GM12878 (cell line): Measurements from ENCODE around the gene APBA3. TPM values are rescaled to one million over a fixed set of nuclear protein-coding genes. Genes with fewer than 3 reads are reported as not detected.

Source experiments
- ATAC-seq: fragments of 200-7000 bp; cut with Tn5 transposase; 3 replicates; pipeline ENCODE4 v1.9.1; 2020; ENCODE audit warnings: mild to moderate bottlenecking, moderate library complexity
- BruUV-seq: library from RNA; stranded (reverse); fragments of 400-500 nt; replicated peaks from 2 replicates; lab custom pipeline; 2021; lab: Mats Ljungman, UMichigan
- CTCF ChIA-PET: fragments of 300-600 bp; sonication (Branson Sonifier 250); formaldehyde crosslinking; extraction: SDS; loops from one replicate; lab custom pipeline; 2021; ENCODE audit warnings: inconsistent platforms; lab: Yijun Ruan, JAX
- POLR2A ChIA-PET: fragments of 350-600 bp; formaldehyde crosslinking; extraction: SDS; loops from one replicate; lab custom pipeline; 2021; ENCODE audit warnings: inconsistent platforms; lab: Charles Lee
- RAD21 ChIA-PET: fragments of 300-600 bp; sonication (Branson Sonifier 250); formaldehyde crosslinking; loops from one replicate; lab custom pipeline; 2023; ENCODE audit warnings: antibody characterized with exemption; ENCODE audit not compliant: unreplicated experiment; lab: Charles Lee
- SMC1A ChIA-PET: fragments of 300-600 bp; sonication (Branson Sonifier 250); formaldehyde crosslinking; loops from one replicate; lab custom pipeline; 2023; ENCODE audit not compliant: unreplicated experiment, uncharacterized antibody; lab: Charles Lee
- DNase-seq: peaks from one replicate; pipeline ENCODE4 v3.0.0-alpha.2; 2011; ENCODE audit warnings: low read depth, low spot score
- FAIRE-seq: peaks from 3 replicates; lab custom pipeline; 2011; peaks lifted over from hg19 to GRCh38; lab: Jason Lieb, UNC
- H2AFZ ChIP-seq: 2 replicates; pipeline ENCODE4 v1.6.0; 2011; ENCODE audit warnings: low read depth, low read length, control low read depth; ENCODE audit not compliant: control insufficient read depth
- H3K27ac ChIP-seq: 2 replicates; pipeline ENCODE4 v1.5.1; 2011; ENCODE audit warnings: control low read depth; ENCODE audit not compliant: control insufficient read depth, insufficient read depth
- H3K27me3 ChIP-seq, 2 experiments: replicated peaks in 1 of 2; 2 replicates each; pipeline versions ENCODE4 v1.6.0 to v1.6.1; 2011; ENCODE audit warnings: low read length in 1 of 2; ENCODE audit not compliant: control insufficient read depth in 2 of 2, insufficient read depth in 2 of 2
- H3K36me3 ChIP-seq, 2 experiments: 2 replicates each; pipeline ENCODE4 v1.5.1; 2011; ENCODE audit warnings: low read length in 1 of 2; ENCODE audit not compliant: control insufficient read depth in 2 of 2, insufficient read depth in 2 of 2
- H3K4me1 ChIP-seq: 2 replicates; pipeline ENCODE4 v1.6.1; 2011; ENCODE audit warnings: mild to moderate bottlenecking, low read length, moderate library complexity, mixed read lengths; ENCODE audit not compliant: control insufficient read depth, insufficient read depth
- H3K4me2 ChIP-seq: 2 replicates; pipeline ENCODE4 v1.6.0; 2011; ENCODE audit warnings: control low read depth; ENCODE audit not compliant: control insufficient read depth, insufficient read depth
- H3K4me3 ChIP-seq: fragments of 200-600 bp; sonication (generic); 2 replicates; pipeline ENCODE4 v1.5.1; 2016
- H3K79me2 ChIP-seq: 2 replicates; pipeline ENCODE4 v1.6.0; 2011; ENCODE audit warnings: low read length; ENCODE audit not compliant: control insufficient read depth, insufficient read depth
- H3K9ac ChIP-seq: 2 replicates; pipeline ENCODE4 v1.8.0; 2011; ENCODE audit warnings: low read length, control low read depth, mixed read lengths; ENCODE audit not compliant: control insufficient read depth, insufficient read depth
- H3K9me3 ChIP-seq: replicated peaks from 3 replicates; pipeline ENCODE4 v1.5.1; 2011; ENCODE audit warnings: mild to moderate bottlenecking, low read length; ENCODE audit not compliant: control insufficient read depth, insufficient read depth
- H4K20me1 ChIP-seq: 2 replicates; pipeline ENCODE4 v1.6.0; 2011; ENCODE audit not compliant: control insufficient read depth, insufficient read depth
- EZH2 ChIP-seq: IDR thresholded peaks from 2 replicates; pipeline ENCODE4 v1.6.1; 2012; ENCODE audit warnings: low read depth, mild to moderate bottlenecking, control low read depth, inconsistent platforms, low read length, borderline replicate concordance; ENCODE audit not compliant: control insufficient read depth
- IKZF1 ChIP-seq: fragments of 450-650 bp; conservative IDR thresholded peaks from 2 replicates; pipeline ENCODE4 v1.6.1; 2017; ENCODE audit warnings: antibody characterized with exemption, mild to moderate bottlenecking
- JUND ChIP-seq: IDR thresholded peaks from 2 replicates; pipeline ENCODE4 v1.6.1; 2012; ENCODE audit warnings: low read depth, mild to moderate bottlenecking, low read length, improper control_type of control experiment, moderate library complexity
- MLLT1 ChIP-seq: fragments of 450-650 bp; IDR thresholded peaks from 2 replicates; pipeline ENCODE4 v1.6.1; 2016; ENCODE audit warnings: mild to moderate bottlenecking
- MYB ChIP-seq: fragments of 150-350 bp; IDR thresholded peaks from 2 replicates; pipeline ENCODE4 v1.6.1; 2014; ENCODE audit warnings: mild to moderate bottlenecking, low read depth, low read length, borderline replicate concordance
- SIN3A ChIP-seq: IDR thresholded peaks from 2 replicates; pipeline ENCODE4 v1.6.1; 2012; ENCODE audit warnings: low read depth, low read length, improper control_type of control experiment
- SIX5 ChIP-seq: IDR thresholded peaks from 2 replicates; pipeline ENCODE4 v1.6.1; 2011; ENCODE audit warnings: mild to moderate bottlenecking, low read depth, low read length, moderate library complexity; ENCODE audit not compliant: severe bottlenecking
- ZNF217 ChIP-seq: fragments of 450-650 bp; IDR thresholded peaks from 2 replicates; pipeline ENCODE4 v1.6.1; 2017; ENCODE audit warnings: antibody characterized with exemption, mild to moderate bottlenecking
- WGBS: methylation state at CpG from one replicate; pipeline ENCODE4 v1.1.6; 2016; ENCODE audit warnings: low lambda C conversion rate; ENCODE audit not compliant: insufficient replicate concordance, insufficient coverage; ENCODE audit errors: missing lambda C conversion rate; 5-methylcytosine and 5-hydroxymethylcytosine counted together
- in situ Hi-C: fragments of 300-500 bp; cut with MboI; formaldehyde crosslinking; loops from 9 replicates; pipeline ENCODE4 v1.14.3; 2018; ENCODE audit warnings: mixed read lengths
- intact Hi-C: fragments of 100-400 bp; cut with micrococcal nuclease; formaldehyde crosslinking; loops from one replicate; pipeline ENCODE4 v1.14.2; 2022; ENCODE audit not compliant: unreplicated experiment
- polyA plus RNA-seq, 11 experiments: library from polyadenylated mRNA; depleted of rRNA in 4 of 11; unstranded in 6 of 11; stranded (reverse) in 5 of 11; fragments of >200 nt; fragmentation: Nextera tagmentation in 4 of 11; fragmentation: Illumina TruSeq in 1 of 11; extraction: Ambion mirVana in 4 of 11; extraction: Trizol in 1 of 11; gene quantifications; 1 replicate in 1 of 11; 2 replicates in 10 of 11; pipeline versions ENCODE4 v1.2.1 to v1.2.3, GENCODE V29; 2011 to 2016; ENCODE audit warnings: inconsistent platforms in 2 of 11, missing spikeins in 2 of 11, low read depth in 1 of 11
- total RNA-seq, 4 experiments: library from RNA; depleted of rRNA in 3 of 4; stranded (reverse); fragments of >200 nt in 3 of 4; fragmentation: Illumina TruSeq in 1 of 4; extraction: Trizol in 1 of 4; gene quantifications; 2 replicates each; pipeline versions ENCODE4 v1.2.1 to v1.2.3, GENCODE V29; 2013 to 2021

The APBA3 gene
- total and polyA plus RNA-seq, 10 of the 15 experiments (the other 5 are each of a cell fraction or from before 2014, with no cell fraction given), result 0.31 to 36.4 (median 18.3) TPM

- FAIRE-seq (no peak), ATAC-seq (no peak), DNase-seq (no peak)
- intact Hi-C loops (no loop called here), in situ Hi-C loops (no loop called here)
- ChIA-PET POLR2A (no interaction called here), SMC1A (no interaction called here), RAD21 (no interaction called here), CTCF (interaction anchor here (1.3 kb wide), 1 partner anchor 54 kb away, joined by 3 read pairs; no protein-coding TSS in a partner anchor)
- Histone ChIP-seq H3K79me2 (peaks cover 4% of the 10 kb centered on the region), H3K27ac (no peak overlapping the region), H3K4me3 (no peak overlapping the region), H4K20me1 (no peaks in the 10 kb centered on the region), H3K36me3 (peaks cover 0 to 18% of the 10 kb centered on the region in 2 experiments; a peak in 2 of 4 replicates), H3K9ac (no peak overlapping the region), H3K27me3 (no peaks in the 10 kb centered on the region), H3K4me2 (no peak overlapping the region), H2AFZ (no peak overlapping the region), H3K4me1 (peaks cover 3% of the 10 kb centered on the region; the same call in 1 of the 2 replicates), H3K9me3 (no peaks in the 10 kb centered on the region)
- TF ChIP-seq ZNF217 (no peak), MYB (no peak), EZH2 (no peak)
- WGBS, result 94% methylated on average over 24 of the region's 25 CpGs
- BruUV-seq, result no TSS peak
These were observed 6.7 kb upstream of the APBA3 start for GRCh38 chr19:3768015-3768747.

- FAIRE-seq, result no peak
- no TSS peak for BruUV-seq
These were observed 5.6 kb upstream of the APBA3 start for GRCh38 chr19:3767050-3767449.

More at GRCh38 chr19:3767050-3767449, 5.6 kb upstream of the APBA3 start:
- TF ChIP-seq MLLT1 (no peak), JUND (no peak), IKZF1 (no peak), SIX5 (no peak), SIN3A (no peak)
- no peak for DNase-seq
- Histone ChIP-seq H3K4me2 (no peak overlapping the region), H3K79me2 (peaks cover 7% of the 10 kb centered on the region), H3K27me3 (no peaks in the 10 kb centered on the region), H3K36me3 (peaks cover 0 to 18% of the 10 kb centered on the region in 2 experiments; a peak in 2 of 4 replicates), H3K4me1 (peaks cover 4% of the 10 kb centered on the region; the same call in 1 of the 2 replicates), H4K20me1 (no peaks in the 10 kb centered on the region), H3K4me3 (no peak overlapping the region), H3K27ac (no peak overlapping the region), H3K9me3 (no peaks in the 10 kb centered on the region), H3K9ac (no peak overlapping the region), H2AFZ (no peak overlapping the region)
- in situ Hi-C loops, result no loop called here
- intact Hi-C loops, result no loop called here
- ChIA-PET POLR2A (no interaction called here), CTCF (no interaction called here), SMC1A (no interaction called here), RAD21 (no interaction called here)
- WGBS, result 93% methylated on average over 23 of the region's 23 CpGs
- ATAC-seq, result no peak
